GM18505 (cell line): Measurements from ENCODE around the gene CCL5.

Experiments
- ATAC-seq: cut with Tn5 transposase; IDR thresholded peaks from one replicate; pipeline ENCODE4 v1.9.1; 2021; ENCODE audit not compliant: unreplicated experiment
- POLR2A ChIP-seq: IDR thresholded peaks from 4 replicates; pipeline ENCODE4 v1.6.1; 2011; ENCODE audit warnings: borderline replicate concordance; ENCODE audit not compliant: insufficient read depth, insufficient read length; ENCODE audit errors: extremely low read depth

Gene CCL5

DNA sequence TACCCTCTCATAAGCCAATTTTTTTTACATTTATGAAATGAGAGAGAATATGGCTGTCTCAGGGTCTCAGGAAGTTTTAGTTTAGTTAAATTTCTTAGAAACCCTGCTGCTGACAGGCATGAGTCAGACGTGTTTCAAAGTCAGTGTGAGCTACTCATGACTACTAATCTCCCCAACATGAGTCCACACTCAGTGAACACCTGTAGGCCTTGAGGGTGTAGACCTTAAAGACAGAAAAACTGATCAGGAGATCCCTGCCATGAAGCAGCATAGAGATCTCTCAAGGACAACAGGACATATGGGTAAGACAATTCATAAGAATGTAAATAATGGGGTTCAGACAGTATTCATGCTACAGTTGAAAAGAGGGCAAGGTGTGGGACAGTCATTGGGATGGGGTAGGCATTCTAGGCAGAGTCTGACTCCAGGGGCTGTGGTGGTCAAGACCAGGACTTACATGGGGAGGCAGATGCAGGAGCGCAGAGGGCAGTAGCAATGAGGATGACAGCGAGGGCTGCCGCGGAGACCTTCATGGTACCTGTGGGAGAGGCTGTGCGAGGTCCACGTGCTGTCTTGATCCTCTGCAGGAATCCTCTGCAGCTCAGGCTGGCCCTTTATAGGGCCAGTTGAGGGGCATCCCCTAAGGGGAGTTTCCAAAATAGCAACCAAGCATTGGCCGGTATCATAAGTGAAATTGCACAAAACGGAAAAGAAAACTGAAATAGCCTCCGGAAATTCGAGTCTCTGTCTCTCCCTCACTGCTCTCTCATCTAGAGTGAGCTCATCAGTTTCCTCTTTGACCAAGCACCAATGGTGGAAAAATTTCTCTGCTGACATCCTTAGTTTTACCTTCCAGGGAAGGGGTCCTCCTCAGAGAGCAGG lies at the start of gene CCL5:
Gene CCL5, minus strand, starts transcription at position 588 of the 882 bp plus-strand sequence.
- ATAC-seq = peak; percentile 76
- TF ChIP-seq POLR2A = peak; percentile 91

DNA sequence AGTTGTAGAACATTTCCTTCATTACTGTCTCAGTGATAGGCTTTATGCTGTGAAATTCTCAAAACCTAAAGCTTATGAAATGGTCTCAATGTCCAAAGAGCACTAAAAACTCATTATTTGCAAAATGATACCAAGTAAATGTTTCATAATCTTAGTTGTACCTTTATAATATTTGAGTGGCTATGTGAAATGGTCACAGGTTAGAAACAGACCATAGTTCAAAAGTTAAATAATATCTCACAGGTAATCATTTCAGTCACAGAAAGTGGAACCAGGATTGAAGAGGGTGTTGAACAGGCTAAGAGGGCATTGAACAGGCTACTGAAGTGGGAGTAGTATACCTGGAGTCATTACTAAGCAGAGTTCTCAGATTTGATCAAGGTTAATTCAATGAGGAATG lies 47.6 kb upstream of the CCL5 start:
- ATAC-seq = no peak
- no peak for TF ChIP-seq POLR2A

DNA sequence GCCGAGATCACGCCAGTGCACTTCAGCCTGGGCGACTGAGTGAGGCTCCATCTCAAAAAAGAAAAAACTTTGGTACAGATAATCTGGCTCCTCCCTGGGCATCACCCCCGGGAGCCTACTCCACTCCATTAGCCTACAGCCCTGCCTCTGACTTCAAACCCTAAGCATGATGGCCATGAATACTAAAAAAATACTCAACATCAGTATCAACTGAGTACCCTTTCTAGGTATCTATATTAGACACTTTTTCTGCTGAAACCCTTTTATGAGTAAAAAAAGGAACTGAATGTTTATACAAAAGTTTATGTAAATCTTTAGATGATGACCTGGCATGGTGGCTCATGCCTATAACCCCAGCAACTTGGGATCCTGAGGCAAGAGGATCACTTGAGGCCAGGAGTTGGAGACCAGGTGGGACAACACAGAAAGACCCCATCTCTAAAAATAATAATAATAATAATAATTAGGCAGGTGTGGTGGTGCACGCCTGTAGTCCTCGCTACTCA lies 43.5 kb upstream of the CCL5 start:
- no peak for TF ChIP-seq POLR2A

DNA sequence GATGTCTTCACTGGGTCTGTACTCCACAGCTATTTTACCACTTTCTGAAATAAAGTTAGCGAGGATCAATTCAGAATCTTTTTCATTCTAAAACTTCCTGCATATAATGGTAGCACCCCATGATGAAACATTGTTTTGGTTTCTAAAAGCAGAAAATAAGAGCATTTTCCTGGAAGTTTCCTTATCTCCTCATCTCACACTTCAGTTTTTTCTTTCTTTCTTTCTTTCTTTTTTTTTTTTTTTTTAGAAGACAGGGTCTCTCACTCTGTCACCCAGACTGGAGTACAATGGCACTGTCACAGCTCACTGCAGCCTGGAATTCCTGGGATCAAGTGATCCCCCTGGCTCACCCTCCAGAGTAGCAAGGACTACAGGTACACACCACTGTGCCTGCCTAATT lies 40.1 kb upstream of the CCL5 start:
- TF ChIP-seq POLR2A = no peak
- no peak for ATAC-seq

More for the DNA sequence above, 43.5 kb upstream of the CCL5 start:
- ATAC-seq = no peak

DNA sequence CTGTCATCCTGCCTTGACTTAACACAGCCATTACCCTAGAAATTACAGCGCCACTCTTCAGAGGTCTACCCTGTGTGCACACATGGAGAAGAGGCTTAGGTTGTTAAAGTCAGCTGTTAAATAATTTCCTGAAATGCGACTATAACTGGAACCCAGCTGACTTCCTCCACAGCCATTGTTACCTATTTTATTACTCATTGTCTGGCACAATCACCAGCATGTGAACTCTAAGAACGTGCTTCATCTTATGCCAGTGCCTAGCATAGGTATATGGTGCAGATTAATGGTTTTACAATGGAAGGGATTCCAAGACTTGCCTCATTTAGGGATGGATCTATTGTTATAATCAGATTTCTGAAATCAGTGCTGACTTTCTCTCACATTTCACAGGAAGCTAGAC lies 38.5 kb upstream of the CCL5 start:
- no peak for ATAC-seq
- no peak for TF ChIP-seq POLR2A

DNA sequence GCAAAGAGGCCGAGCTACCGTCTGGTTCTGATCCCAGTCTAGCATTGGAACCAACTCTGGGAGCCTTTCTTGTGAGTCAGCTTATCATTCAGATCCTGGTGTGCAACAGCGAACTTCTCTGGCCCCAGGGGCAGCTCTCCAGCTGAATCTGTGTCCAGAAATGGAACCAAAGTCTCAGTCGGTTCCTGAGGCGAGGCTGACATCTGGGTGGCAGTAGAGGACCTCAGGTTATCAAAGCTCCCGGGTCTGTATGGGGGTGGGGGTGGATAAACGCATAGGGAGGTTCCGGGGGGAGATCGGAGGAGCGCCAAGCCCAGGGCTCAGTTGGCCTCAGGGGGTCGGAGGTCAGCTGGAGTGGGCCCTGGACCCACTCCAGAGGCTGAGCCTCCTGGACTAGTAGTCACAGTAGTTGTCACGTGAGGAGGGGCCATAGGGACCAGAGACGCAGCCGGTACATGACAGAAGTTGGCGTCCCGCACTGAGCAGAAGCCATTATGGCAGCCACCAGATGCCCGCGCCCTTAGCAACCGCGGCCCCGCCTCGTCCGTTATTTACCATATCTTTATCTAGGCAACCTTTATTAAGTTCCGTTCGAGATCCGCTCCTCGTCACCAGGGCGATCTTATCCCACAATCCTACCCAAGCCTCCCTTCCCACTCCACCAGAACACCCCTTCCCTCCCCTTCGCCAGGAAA lies 37.5 kb upstream of the CCL5 start:
- no peak for TF ChIP-seq POLR2A
- ATAC-seq = no peak

DNA sequence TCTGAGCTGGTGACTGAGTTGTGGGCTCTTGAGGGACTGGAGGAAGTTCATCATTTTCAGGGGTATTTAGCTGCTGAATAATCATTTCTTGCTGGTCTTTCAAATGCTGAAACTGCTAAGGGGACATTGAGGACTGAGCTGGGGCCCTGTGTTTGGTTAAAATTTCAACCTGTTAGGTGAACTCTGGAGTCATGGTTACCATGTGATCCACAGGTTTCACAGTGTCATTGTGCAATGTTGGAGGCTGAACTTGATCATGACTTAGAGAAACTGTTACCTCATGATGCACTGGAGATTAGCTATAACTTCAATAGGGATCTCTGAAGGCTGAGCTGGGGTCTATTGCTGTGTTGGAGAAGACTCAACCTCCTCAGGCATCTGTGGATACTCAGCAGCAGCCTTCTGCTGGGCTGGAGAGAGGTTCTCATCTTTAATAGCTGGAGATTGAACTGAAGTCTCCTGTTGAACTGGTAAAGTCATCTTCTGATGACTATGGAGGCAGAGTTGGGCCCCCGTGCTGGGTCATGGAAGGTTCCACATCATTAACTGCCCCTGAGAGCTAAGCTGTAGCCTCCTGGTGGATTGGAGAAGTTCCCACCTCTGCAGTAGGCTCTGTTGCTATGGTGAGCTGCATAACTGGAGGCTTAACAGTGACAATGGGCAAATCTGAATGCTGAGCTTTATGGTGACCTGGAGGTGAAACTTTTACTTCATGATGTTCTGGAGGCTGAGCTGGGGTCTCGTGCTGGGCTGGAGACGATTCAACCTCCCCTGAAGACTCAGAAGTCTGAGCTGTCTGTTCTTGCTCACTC lies 35.2 kb upstream of the CCL5 start:
- no peak for ATAC-seq
- TF ChIP-seq POLR2A = no peak

DNA sequence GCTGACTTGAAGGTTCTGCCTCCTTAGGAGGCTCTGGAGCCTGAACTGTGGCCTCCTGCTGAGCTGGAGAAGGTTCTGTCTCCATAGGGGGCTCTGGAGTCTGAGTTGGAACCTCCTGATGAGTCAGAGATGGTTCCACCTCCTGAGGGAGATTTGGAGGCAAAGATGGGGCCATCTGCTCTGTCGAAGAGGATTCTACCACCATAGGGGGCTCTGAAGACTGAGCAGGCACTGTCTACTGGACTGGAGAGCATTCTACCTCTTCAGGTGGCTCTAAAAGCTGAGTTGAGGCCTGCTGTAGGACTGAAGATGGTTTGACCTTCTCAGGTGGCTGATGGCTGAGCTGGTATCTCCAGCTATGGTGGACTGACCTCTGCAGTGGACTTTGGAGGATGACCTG lies 34.2 kb upstream of the CCL5 start:
- TF ChIP-seq POLR2A = no peak
- no peak for ATAC-seq

DNA sequence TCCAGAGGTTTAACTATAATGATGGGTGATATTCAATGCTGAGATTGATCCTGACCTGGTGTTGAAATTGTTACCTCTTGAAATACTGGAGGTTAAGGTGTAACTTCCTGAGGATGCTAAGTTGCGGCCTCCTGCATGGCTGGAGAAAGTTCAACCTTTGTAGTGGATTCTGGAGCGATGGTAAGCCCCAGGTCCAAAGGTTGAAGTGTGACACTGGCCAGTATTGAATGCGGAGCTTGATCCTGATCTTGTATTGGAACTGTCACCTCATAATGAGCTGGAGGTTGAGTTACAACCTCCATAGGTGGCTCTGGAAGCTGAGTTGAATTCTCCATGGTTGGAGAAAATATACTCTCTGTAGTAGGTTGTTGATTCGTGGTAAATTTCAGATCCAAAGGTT lies 33.4 kb upstream of the CCL5 start:
- no peak for TF ChIP-seq POLR2A
- ATAC-seq = no peak

DNA sequence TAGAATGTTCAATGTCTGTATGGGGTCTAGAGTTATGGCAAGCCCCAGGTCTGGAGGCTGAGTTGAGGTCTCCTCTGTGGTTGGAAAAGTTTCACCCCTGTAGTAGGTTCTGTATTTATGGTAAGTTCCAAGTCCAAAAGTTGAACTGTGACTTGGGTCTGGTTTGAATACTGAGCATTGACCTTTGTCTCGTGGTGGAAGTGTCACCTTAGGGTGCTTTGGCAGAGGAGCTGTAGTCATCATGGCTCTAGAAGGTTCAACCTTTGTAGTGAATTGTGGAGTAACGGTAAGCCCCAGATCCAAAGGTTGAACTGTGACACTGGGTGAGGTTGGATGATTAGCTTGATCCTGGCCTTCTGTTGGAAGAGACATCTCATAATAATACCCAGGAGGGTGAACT lies 32.8 kb upstream of the CCL5 start:
- no peak for TF ChIP-seq POLR2A
- ATAC-seq = no peak

DNA sequence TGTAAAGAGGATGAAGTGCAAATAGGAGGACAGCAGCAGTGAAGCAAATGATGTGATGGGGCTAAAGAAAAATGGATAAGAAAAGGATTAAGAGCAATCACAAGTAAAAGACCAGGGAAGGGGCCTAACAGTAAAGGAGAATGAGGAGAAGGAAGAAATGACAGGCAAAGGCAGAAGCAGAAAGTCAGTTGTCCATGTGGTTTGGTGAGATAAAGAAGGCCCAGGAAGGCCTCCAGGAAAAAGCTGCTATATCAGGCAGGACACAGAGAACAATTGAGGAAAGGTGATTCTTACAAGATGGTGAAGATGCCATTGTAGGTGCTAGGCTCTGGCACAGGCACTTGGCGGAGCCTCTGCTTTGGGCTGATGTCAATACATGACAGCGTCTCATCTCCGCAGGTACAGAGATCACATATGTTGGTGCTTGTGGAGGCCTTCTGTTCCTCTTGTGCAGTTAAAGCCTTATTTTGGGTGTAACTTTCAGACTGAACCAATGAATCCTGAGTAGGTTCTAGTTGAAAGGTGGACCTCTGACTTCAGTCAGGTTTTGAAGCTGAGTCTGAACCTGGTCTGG lies 32.3 kb upstream of the CCL5 start:
- no peak for TF ChIP-seq POLR2A
- no peak for ATAC-seq

DNA sequence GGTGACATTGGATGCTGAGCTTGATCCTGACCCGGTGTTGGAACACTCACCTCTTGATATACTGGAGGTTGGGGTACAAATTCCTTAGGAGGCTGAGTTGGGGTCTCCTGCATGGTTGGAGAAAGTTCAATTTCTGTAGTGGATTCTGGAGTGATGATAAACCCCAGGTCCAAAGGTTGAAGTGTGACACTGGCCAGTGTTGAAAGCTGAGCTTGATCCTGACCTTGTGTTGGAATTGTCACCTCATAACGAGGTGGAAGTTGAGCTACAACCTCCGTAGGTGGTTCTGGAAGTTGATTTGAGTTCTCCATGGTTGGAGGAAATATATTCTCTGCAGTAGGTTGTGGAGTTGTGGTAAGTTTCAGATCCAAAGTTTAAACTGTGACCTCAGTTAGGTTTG lies 29.2 kb upstream of the CCL5 start:
- ATAC-seq = no peak
- TF ChIP-seq POLR2A = no peak

DNA sequence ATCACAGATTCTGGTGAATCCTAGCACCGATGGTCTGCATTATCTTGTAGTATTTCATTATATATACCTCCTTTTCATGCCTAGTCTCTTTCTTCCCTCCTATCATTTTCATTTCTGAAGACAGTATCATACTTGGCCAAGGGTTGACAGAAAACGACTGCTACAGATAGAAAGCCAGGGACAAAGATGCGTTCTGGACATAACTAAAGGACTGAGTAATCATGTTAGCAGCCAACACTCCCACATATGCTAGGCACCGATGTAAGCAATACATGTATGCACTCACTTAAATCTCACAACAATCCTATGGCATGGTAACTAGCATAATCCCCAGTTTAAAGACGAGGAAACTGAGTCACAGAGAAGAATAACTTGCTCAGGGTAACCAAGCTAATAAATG lies 27.5 kb upstream of the CCL5 start:
- no peak for ATAC-seq
- no peak for TF ChIP-seq POLR2A
